ENCODE results near the gene ZCCHC14. TPM values are rescaled to one million over a fixed set of nuclear protein-coding genes. Genes with fewer than 3 reads are reported as not detected.
"Not testable (repeated sequence)": the region's sequence is repeated elsewhere in the genome, so short reads cannot be mapped to it uniquely, and the experiment has no call there.

Gene ZCCHC14
- total RNA-seq, 1 experiment from 2014 or later, result not detected

DNA sequence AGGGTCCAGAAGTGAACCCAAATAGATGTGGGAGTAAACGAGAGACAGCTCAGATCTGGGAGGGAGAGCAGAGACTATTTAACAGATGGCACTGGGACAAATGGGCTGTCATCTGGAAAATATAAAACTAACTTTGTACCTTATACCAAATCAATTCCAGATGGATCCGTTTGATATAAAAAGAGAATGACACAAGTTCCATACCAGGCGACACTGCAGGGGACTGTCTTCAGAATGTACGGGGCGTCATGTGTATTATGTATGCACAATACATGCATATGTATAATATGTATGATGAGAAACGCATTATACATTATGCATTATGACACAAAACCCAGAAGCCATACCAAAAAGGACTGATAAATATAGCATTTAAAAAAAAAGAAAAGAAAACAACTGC, 10.2 kb downstream of the ZCCHC14 start:
- not testable (repeated sequence) for H4K20me1 ChIP-seq (ENCODE audit: insufficient read depth, low read depth, low read length); H3K4me2 ChIP-seq (ENCODE audit: low read depth, low read length, poor library complexity, severe bottlenecking); H3K9me3 ChIP-seq (ENCODE audit: low read length); H3K9ac ChIP-seq (ENCODE audit: low read length); H3K79me2 ChIP-seq (ENCODE audit: low read length); H3K9me2 ChIP-seq (replicated peaks; ENCODE audit: insufficient read depth, low read length); H3K27ac ChIP-seq (ENCODE audit: low read length); H3K4me1 ChIP-seq (ENCODE audit: low read length); H2AFZ ChIP-seq (ENCODE audit: low read length); H3K4me3 ChIP-seq (ENCODE audit: low read length); H3K27me3 ChIP-seq (ENCODE audit: low read length); DNase-seq; H3K36me3 ChIP-seq (ENCODE audit: insufficient read depth, low read length)

DNA sequence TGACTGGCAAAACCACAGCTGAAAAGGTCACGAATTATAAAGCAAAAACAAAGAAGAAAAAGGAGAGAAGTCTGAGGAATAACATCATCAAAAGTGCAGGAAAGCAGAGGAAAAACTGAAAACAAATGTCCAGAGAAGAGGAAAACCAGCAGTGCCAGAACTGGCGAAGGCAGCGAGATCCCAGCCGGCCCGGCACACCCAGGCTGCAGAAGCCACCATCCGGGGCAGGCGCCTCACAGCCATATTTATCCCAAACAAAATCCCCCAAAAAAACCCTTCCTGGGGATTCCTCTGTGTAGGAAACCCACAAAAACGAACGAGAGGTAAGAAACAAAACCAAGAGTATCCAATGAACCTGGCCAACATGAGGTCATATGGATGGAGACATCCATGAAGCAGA, 10.6 kb downstream of the ZCCHC14 start:
- Histone ChIP-seq H3K9ac (ENCODE audit: low read length) (no peak overlapping the region), H3K9me2 (replicated peaks; ENCODE audit: insufficient read depth, low read length) (no peaks in the 10 kb centered on the region), H3K4me2 (ENCODE audit: low read depth, low read length, poor library complexity, severe bottlenecking) (no peak overlapping the region), H3K9me3 (ENCODE audit: low read length) (no peaks in the 10 kb centered on the region), H3K79me2 (ENCODE audit: low read length) (no peaks in the 10 kb centered on the region), H3K27ac (ENCODE audit: low read length) (no peak overlapping the region), H3K27me3 (ENCODE audit: low read length) (no peaks in the 10 kb centered on the region), H2AFZ (ENCODE audit: low read length) (no peak overlapping the region), H3K4me3 (ENCODE audit: low read length) (no peak overlapping the region), H3K4me1 (ENCODE audit: low read length) (no peaks in the 10 kb centered on the region), H3K36me3 (ENCODE audit: insufficient read depth, low read length) (no peaks in the 10 kb centered on the region), H4K20me1 (ENCODE audit: insufficient read depth, low read depth, low read length) (no peaks in the 10 kb centered on the region)
- DNase-seq, result no peak

DNA sequence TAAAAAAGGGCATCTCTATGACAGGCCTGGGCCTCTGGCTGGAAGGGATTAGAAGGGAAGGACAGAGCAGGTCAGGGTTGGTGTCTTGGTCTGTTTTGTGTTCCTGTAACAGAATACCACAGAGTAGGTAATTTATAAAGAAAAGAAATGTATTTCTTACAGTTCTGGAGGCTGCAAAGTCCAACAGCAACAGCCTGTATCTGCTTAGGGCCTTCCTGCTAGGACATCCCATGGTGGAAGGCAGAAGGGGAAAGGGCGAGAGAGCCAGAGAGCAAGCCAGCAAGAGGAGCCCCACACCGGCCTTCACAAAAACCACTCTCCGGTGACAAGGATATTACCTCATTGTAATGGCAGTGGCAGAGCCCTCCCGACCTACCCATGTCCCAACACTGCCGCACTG, 11.1 kb downstream of the ZCCHC14 start:
- H3K4me3 ChIP-seq (ENCODE audit: low read length); H3K9me3 ChIP-seq (ENCODE audit: low read length); H3K36me3 ChIP-seq (ENCODE audit: insufficient read depth, low read length); H3K4me2 ChIP-seq (ENCODE audit: low read depth, low read length, poor library complexity, severe bottlenecking); H3K9ac ChIP-seq (ENCODE audit: low read length); H2AFZ ChIP-seq (ENCODE audit: low read length); DNase-seq; H3K27me3 ChIP-seq (ENCODE audit: low read length); H3K9me2 ChIP-seq (replicated peaks; ENCODE audit: insufficient read depth, low read length); H4K20me1 ChIP-seq (ENCODE audit: insufficient read depth, low read depth, low read length); H3K27ac ChIP-seq (ENCODE audit: low read length); H3K4me1 ChIP-seq (ENCODE audit: low read length); H3K79me2 ChIP-seq (ENCODE audit: low read length): not testable (repeated sequence)

DNA sequence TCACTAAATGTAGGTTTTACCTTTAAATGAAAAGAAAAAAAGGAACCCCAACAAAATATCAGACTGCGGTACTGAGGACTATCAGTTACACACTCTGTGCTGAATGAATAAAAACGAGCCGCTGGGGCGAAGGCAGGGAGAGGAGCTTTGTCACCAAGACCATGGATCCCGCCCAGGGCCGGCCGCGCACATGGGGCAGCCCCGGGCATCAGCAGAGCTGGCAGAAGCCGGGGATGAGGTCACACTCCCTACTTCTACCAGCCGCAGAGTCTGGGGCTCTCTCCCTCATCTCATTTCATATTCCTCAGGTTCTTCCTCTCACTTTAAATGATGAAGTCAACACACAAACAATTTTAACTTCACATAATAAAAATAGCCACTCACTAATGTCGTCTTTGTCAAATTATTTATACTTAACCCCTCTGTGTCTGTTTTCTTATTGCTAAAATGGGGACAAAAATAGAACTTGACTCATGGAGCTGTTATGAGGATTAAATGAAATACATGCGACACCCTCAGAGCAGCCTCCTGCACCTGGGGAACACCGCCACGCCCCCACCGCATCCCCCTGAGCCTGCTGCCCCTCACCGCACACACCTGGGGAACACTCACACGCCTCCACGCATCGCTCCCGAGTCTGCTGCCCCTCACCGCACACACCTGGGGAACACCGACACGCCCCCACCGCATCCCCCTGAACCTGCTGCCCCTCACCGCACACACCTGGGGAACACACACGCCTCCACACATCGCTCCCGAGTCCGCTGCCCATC, 15.4 kb downstream of the ZCCHC14 start:
- not testable (repeated sequence) for H3K27ac ChIP-seq (ENCODE audit: low read length); H3K4me3 ChIP-seq (ENCODE audit: low read length); H3K9me3 ChIP-seq (ENCODE audit: low read length); H3K79me2 ChIP-seq (ENCODE audit: low read length); H4K20me1 ChIP-seq (ENCODE audit: insufficient read depth, low read depth, low read length); H3K9me2 ChIP-seq (replicated peaks; ENCODE audit: insufficient read depth, low read length); DNase-seq; H3K4me1 ChIP-seq (ENCODE audit: low read length); H3K4me2 ChIP-seq (ENCODE audit: low read depth, low read length, poor library complexity, severe bottlenecking); H3K9ac ChIP-seq (ENCODE audit: low read length); H3K27me3 ChIP-seq (ENCODE audit: low read length); H3K36me3 ChIP-seq (ENCODE audit: insufficient read depth, low read length); H2AFZ ChIP-seq (ENCODE audit: low read length)

DNA sequence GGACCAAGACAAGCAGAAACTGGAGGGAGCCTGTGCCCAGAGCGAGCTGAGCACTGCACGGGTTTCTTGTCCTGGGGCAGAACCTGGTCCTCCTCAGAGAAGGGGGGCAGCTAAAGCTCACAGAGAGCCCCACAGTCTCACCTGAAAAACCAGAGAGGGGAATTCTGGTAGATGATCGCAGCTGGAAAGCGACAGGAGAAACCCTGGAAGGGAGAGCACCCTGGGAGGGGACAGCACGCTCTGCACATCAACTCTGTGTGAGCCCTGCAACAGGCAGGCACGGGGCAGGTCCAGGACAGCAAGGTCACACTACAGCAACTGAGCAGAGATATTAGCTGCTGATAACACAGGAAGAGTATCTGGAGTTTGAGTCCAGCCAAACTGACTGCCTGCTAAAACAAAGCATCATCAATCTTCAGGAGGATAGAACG, 18.2 kb downstream of the ZCCHC14 start:
- Histone ChIP-seq H4K20me1 (ENCODE audit: insufficient read depth, low read depth, low read length) (no peaks in the 10 kb centered on the region), H3K27me3 (ENCODE audit: low read length) (no peaks in the 10 kb centered on the region), H3K36me3 (ENCODE audit: insufficient read depth, low read length) (no peaks in the 10 kb centered on the region), H3K9ac (ENCODE audit: low read length) (no peak overlapping the region), H3K27ac (ENCODE audit: low read length) (no peak overlapping the region), H3K9me2 (replicated peaks; ENCODE audit: insufficient read depth, low read length) (no peaks in the 10 kb centered on the region), H3K9me3 (ENCODE audit: low read length) (no peaks in the 10 kb centered on the region), H3K79me2 (ENCODE audit: low read length) (no peaks in the 10 kb centered on the region), H3K4me3 (ENCODE audit: low read length) (no peak overlapping the region), H2AFZ (ENCODE audit: low read length) (no peak overlapping the region), H3K4me2 (ENCODE audit: low read depth, low read length, poor library complexity, severe bottlenecking) (no peak overlapping the region), H3K4me1 (ENCODE audit: low read length) (no peaks in the 10 kb centered on the region)
- no peak for DNase-seq

DNA sequence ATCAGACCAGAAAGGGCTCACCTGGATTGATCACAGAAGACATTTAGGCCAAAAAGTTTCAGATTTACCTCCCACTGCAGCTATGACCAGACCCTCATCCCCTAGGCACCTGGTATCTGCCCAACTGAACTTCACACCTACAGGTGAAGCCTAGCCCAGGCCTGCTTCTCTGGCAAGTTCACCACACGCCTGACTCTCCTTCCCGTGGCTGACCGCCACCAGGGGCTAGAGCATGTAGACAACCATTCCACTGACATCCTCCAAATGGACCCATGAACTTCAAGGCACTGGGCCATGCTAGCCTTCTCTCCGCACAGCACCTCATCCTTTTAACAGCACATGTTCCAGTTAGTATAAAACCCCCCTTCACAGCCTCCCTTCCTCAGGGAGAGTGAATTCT, 18.8 kb downstream of the ZCCHC14 start:
- no peak overlapping the region for H3K27ac ChIP-seq (ENCODE audit: low read length)
- no peaks in the 10 kb centered on the region for H3K9me2 ChIP-seq (replicated peaks; ENCODE audit: insufficient read depth, low read length)
- H3K4me3 ChIP-seq (ENCODE audit: low read length), result no peak overlapping the region
- H3K9ac ChIP-seq (ENCODE audit: low read length), result no peak overlapping the region
- H3K4me2 ChIP-seq (ENCODE audit: low read depth, low read length, poor library complexity, severe bottlenecking), result no peak overlapping the region
- no peaks in the 10 kb centered on the region for H3K27me3 ChIP-seq (ENCODE audit: low read length)
- H3K4me1 ChIP-seq (ENCODE audit: low read length), result no peaks in the 10 kb centered on the region
- no peak overlapping the region for H2AFZ ChIP-seq (ENCODE audit: low read length)
- no peaks in the 10 kb centered on the region for H3K79me2 ChIP-seq (ENCODE audit: low read length)
- DNase-seq, result no peak
- H3K9me3 ChIP-seq (ENCODE audit: low read length), result no peaks in the 10 kb centered on the region
- H4K20me1 ChIP-seq (ENCODE audit: insufficient read depth, low read depth, low read length), result no peaks in the 10 kb centered on the region
- no peaks in the 10 kb centered on the region for H3K36me3 ChIP-seq (ENCODE audit: insufficient read depth, low read length)

DNA sequence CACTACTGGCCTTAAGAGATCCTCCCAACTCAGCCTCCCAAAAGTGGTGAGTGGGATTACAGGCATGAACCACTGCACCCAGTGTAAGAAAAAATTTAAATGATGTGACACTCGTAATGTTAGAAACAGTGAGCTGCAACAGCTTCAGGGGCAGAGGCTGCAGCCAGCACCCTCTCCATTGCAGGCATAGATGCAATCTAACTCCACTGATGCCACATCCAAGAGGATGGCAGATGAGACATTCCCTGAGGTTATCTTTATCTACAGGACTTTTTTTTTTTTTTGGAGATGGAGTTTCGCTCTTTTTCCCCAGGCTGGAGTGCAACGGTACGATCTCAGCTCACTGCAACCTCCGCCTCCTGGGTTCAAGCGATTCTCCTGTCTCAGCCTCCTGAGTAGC, 19.9 kb downstream of the ZCCHC14 start:
- H3K79me2 ChIP-seq (ENCODE audit: low read length), result no peaks in the 10 kb centered on the region
- H3K27me3 ChIP-seq (ENCODE audit: low read length), result no peaks in the 10 kb centered on the region
- no peak overlapping the region for H3K9ac ChIP-seq (ENCODE audit: low read length)
- no peaks in the 10 kb centered on the region for H4K20me1 ChIP-seq (ENCODE audit: insufficient read depth, low read depth, low read length)
- H2AFZ ChIP-seq (ENCODE audit: low read length), result no peak overlapping the region
- DNase-seq, result no peak
- H3K4me3 ChIP-seq (ENCODE audit: low read length), result no peak overlapping the region
- H3K27ac ChIP-seq (ENCODE audit: low read length), result no peak overlapping the region
- no peak overlapping the region for H3K4me2 ChIP-seq (ENCODE audit: low read depth, low read length, poor library complexity, severe bottlenecking)
- H3K9me2 ChIP-seq (replicated peaks; ENCODE audit: insufficient read depth, low read length), result no peaks in the 10 kb centered on the region
- no peaks in the 10 kb centered on the region for H3K4me1 ChIP-seq (ENCODE audit: low read length)
- H3K9me3 ChIP-seq (ENCODE audit: low read length), result no peaks in the 10 kb centered on the region
- no peaks in the 10 kb centered on the region for H3K36me3 ChIP-seq (ENCODE audit: insufficient read depth, low read length)

DNA sequence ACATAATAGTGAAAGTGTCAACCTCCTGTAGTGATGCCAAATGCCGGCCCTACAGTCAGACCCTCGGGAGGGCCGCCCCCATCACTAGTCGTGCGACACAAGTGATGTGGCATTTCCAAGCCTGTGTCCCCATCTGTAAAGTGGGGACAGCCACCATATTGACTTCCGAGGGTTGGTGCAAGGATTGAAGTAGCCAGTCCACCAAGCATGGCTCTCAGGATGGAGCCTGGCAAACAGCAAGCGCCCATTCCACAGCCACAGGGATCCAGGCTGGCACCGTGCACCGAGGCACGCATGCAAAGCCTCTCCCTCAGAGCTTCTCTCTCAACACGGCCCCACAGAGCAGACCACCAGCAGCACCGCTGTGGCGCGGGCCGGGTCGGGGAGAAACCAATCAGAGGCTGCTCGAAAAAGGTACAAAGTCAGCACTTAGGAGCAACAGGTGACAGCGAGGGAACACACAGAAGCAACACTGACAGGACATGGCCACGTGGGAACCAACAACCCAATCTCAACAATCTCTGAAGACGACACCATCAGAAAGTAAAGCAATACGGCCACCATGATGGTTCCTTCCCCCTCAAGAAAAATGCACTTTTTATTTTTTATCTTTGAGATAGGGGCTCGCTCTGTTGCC, 20.6 kb downstream of the ZCCHC14 start:
- Histone ChIP-seq H3K9ac (ENCODE audit: low read length) (no peak overlapping the region), H3K4me1 (ENCODE audit: low read length) (no peaks in the 10 kb centered on the region), H4K20me1 (ENCODE audit: insufficient read depth, low read depth, low read length) (no peaks in the 10 kb centered on the region), H3K9me2 (replicated peaks; ENCODE audit: insufficient read depth, low read length) (no peaks in the 10 kb centered on the region), H3K4me2 (ENCODE audit: low read depth, low read length, poor library complexity, severe bottlenecking) (no peak overlapping the region), H3K9me3 (ENCODE audit: low read length) (no peaks in the 10 kb centered on the region), H3K79me2 (ENCODE audit: low read length) (no peaks in the 10 kb centered on the region), H2AFZ (ENCODE audit: low read length) (no peak overlapping the region), H3K27me3 (ENCODE audit: low read length) (no peaks in the 10 kb centered on the region), H3K36me3 (ENCODE audit: insufficient read depth, low read length) (no peaks in the 10 kb centered on the region), H3K27ac (ENCODE audit: low read length) (no peak overlapping the region), H3K4me3 (ENCODE audit: low read length) (no peak overlapping the region)
- DNase-seq, result no peak

Measured in Karpas-422 (cell line).